HG03558 (cell line): ENCODE results near the gene NEK10.
"Not testable (repeated sequence)": the region's sequence is repeated elsewhere in the genome, so short reads cannot be mapped to it uniquely, and the experiment has no call there.

Experiments used
- ATAC-seq: cut with Tn5 transposase; IDR thresholded peaks from one replicate; pipeline ENCODE4 v1.9.1; 2021; ENCODE audit warnings: moderate number of reproducible peaks; ENCODE audit not compliant: unreplicated experiment; ENCODE audit errors: extremely low read depth

NEK10 gene

GRCh38 chr3:27317096-27317495 lies 52.1 kb downstream of the NEK10 start:
- no peak for ATAC-seq

GRCh38 chr3:27315003-27315402 lies 54.2 kb downstream of the NEK10 start:
- no peak for ATAC-seq

GRCh38 chr3:27312044-27312668 lies 57.0 kb downstream of the NEK10 start:
- ATAC-seq = peak; percentile 87

DNA sequence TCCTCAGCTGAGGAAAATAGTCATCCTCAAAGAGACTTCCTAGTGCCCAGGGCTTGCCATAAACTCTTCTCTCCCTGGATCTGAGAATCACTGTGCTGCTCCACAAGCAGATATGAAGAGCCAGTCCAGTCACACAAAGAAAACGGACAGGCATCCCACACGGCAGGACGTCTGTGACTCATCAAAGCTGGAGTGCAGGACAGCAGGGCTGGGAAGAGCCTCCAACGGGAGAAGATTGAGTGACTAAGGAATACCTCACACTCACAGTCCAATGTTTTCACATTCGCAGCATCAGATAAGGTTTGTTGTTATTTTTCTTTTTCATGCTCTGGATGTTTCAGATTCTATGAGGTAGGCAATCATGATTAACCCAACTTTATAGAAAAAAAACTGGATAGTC lies 57.8 kb downstream of the NEK10 start:
- ATAC-seq = no peak

DNA sequence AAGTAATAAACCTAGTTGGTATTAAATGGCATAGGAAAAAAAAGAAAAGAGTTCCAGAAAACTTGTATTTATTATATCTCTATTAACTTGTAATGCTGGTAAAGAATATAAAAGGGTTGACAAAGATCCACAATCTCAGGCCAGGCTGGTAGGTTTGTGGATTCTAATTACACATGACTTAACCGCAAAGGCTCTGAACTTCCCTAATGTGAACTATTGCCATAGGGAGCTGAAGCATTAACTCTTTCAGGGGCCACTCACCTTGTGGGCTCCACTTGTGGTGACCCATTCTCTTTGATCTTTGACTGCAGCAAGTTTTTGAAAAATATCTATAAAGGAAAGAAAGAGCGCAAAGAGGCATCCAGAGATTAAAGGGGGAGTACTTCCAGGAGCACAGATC lies 58.5 kb downstream of the NEK10 start:
- ATAC-seq = no peak

DNA sequence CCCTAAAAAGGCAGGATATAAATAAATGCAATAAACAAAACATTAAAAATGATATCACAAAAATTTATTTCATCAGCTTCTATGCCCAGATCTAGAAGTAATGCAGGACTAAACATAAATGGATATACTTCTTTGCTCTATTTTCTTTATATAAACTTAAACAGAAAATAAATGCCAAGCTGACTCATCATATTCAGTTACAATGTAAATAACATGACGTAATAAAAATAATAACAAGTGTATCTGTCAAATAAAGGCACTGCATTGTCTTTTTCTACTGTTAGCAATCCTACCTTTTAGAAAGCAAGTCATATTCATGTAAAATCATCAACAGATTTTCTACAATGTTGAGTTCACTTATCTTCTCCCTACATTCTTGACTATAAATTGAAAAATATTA lies 61.6 kb downstream of the NEK10 start:
- ATAC-seq = no peak

DNA sequence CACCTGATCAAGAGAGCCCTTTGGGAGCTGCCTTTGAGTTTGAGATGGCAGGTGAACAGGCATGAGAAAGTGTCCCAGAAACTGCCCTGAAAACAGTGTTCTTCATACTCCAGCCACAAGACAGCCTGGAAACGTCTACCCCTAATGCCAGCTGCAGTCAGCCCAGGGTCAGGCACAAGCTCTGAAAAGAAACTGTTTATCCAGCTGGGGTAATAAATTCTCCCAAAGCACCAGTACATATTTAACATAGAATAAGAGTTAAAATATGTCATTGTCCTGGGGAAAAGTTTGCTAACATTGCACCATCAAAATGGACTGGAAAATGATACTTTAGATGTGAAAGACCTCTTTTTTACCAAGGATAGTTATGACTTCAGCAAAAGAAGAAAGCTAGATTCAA lies 66.3 kb downstream of the NEK10 start:
- ATAC-seq = no peak

- not testable (repeated sequence) for ATAC-seq
These were observed 70.2 kb downstream of the NEK10 start for GRCh38 chr3:27298981-27299380.

DNA sequence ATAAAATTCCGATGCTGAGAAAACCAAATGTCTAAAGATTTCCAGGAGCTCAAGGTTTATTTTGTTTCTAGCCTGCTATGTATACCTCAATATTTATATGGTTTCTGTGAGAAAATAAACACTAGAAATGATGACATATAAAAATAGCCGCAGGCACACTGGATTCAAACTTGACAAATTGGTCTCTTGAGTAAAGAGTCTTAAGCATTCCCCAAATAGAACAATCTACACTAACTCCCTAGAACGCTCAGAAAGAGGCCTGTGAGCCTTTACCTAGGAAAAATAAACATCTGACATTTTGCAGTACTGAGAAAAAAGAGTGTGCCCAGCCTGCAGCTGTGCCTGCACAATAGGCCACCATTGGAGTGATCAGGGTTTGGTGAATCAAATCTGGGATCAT lies 75.2 kb downstream of the NEK10 start:
- no peak for ATAC-seq

DNA sequence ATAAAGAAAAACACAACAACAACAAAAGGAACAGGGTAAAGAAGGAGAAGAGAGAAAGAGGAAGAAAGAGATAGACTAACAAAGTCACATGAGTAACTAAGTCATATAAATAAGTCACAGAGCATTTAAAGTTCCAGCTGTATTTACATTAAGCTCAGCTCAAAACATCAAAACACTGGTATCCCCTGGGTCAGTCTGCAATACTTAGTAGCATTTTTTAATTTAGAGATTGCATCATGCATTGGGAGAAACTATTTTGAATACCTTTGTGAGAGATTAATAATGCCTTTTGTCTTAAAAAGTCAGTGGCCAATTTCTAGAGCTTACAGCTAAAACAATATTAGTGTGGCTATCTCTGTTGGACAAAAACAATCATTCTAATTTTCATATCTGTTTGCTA lies 78.4 kb downstream of the NEK10 start:
- ATAC-seq = no peak

GRCh38 chr3:27289769-27290413 lies 79.3 kb downstream of the NEK10 start:
- ATAC-seq = no peak

- no peak for ATAC-seq
These were observed 82.1 kb downstream of the NEK10 start for GRCh38 chr3:27287052-27287451.

GRCh38 chr3:27286467-27286866 lies 82.7 kb downstream of the NEK10 start:
- not testable (repeated sequence) for ATAC-seq

GRCh38 chr3:27285668-27286067 lies 83.5 kb downstream of the NEK10 start:
- ATAC-seq = no peak

- no peak for ATAC-seq
These were observed 87.5 kb downstream of the NEK10 start for GRCh38 chr3:27281671-27282150.

DNA sequence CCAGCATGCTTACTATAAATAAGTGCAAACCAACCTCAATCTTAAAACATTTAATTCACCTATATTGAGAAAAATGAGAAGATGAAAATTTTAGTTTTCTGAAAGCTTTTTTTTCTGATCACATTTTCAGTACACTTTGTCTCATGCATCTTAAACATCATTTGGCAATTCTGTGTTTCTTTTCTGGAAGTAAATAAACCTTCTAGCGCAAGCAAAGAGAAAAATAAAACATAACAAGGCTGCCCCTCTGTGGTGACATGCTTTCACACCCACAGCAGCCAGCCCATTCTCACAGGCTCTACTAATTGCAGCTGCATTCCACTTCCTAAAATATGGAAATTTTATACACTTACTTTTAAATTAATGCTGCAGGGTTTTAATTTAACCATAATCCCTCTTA lies 90.1 kb downstream of the NEK10 start:
- ATAC-seq = no peak

GRCh38 chr3:27278383-27279055 lies 90.7 kb downstream of the NEK10 start:
- no peak for ATAC-seq

DNA sequence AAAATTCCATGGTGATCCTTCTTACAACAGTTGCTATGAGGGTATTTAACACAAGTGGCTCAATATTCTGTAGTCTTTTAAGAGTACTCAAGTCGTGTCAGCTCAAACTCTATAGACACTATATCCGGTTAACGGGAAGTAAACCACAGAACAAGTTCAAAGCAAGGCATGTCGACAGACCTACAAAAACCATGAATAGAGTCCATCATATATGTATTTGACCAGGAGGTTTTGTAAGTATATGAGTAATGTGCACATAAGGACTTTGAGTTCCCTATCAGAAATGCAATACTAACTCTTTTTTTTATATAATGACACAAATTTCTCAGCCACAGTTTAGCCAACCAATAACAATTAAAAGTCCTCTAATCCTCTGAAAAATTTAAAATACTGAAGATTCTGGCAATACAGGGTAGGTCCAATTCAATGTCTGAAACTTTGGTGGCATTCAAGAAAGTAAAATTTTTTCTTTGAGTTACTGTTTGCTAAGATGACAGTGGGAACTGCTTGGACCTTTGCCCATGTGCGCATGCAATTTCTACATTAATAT lies 93.7 kb downstream of the NEK10 start:
- ATAC-seq = no peak

DNA sequence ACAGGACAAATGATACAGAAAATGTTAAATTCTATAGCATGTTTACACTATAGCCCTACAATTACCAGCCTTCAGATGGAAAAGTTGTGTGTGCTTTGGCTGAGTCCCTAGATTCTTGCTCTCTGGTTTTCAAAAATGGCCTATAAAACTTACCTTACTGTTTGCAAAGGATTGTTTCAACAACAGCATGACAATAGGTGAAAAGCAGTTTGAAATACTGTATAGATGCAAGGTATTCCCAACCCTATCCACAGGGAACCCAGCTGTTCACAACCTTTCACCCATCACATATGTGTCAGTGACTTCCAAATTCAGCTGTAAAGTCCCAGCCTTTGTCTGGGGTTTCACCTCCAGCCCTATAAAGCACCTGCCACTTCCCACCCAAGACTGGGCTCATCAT lies 97.3 kb downstream of the NEK10 start:
- no peak for ATAC-seq

- ATAC-seq = no peak
These were observed 114.3 kb downstream of the NEK10 start for GRCh38 chr3:27254896-27255295.

DNA sequence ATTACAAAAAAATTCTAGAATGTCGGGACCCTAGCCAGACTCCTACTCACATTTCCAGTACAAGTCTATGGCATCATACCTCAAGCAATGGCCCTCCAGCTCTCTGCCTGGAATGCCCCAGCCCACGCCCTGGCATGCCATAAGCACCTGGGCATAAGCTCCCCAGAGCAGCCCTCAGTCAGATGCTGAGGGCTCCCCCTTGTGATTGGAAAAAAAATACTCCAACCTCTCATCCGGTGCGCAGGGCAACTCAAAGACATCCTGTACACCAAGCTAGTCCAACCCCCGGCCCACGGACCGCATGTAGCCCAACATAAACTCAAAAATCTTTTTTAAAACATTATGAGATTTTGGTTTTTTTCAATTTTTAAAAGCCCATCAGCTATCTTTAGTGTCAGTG lies 115.4 kb downstream of the NEK10 start:
- ATAC-seq = no peak
